GM10266 (cell line): ENCODE measurements around the gene ZNF800.
"Not testable (repeated sequence)": the region's sequence is repeated elsewhere in the genome, so short reads cannot be mapped to it uniquely, and the experiment has no call there.

Experiments used
- DNase-seq: peaks from one replicate; pipeline ENCODE4 v3.0.0; 2012; ENCODE audit errors: extremely low spot score
- TF ChIP-seq, protein P1 (sequence below): IDR thresholded peaks from 2 replicates; pipeline ENCODE4 v1.5.1; 2012; ENCODE audit warnings: mild to moderate bottlenecking, low read depth; ENCODE audit not compliant: control insufficient read depth, insufficient read depth; ENCODE audit errors: missing control alignments

The ZNF800 gene

DNA sequence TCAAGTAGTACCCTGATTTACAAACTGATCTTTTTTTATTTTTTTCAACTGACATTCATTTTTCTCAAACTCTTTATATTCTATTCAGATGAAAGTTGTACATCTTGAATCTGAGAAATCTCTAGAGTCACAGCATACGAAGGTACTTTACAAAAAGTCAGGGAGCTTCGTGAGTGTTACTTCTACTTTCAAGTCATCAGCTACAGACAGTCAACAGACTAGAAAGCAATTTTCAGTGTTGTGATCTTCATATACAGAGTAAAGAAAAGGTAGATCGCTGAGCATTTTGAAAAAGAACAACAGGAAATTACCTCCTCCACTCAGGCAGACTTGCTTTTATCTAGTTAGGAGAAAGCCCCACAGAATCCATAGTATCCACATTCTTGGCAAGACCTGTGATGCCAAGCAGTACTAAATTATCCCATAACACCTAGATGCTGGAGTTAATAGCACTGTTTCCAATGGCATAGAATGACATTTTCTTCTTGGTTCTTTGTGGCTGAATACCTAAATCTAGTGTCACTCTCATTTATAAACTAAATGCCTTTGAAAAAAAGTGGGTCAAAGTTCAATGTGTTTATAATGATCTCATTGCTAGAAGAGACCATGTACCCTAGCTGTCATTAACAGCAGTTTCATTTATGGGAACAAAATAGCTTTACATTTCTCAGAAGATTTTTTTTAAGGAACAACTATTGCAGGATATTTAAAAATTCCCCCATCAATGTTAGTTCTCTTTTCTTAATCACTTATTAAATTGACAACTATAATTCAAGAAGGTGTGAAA, 12.0 kb upstream of the ZNF800 start:
- TF ChIP-seq, protein P1, sequence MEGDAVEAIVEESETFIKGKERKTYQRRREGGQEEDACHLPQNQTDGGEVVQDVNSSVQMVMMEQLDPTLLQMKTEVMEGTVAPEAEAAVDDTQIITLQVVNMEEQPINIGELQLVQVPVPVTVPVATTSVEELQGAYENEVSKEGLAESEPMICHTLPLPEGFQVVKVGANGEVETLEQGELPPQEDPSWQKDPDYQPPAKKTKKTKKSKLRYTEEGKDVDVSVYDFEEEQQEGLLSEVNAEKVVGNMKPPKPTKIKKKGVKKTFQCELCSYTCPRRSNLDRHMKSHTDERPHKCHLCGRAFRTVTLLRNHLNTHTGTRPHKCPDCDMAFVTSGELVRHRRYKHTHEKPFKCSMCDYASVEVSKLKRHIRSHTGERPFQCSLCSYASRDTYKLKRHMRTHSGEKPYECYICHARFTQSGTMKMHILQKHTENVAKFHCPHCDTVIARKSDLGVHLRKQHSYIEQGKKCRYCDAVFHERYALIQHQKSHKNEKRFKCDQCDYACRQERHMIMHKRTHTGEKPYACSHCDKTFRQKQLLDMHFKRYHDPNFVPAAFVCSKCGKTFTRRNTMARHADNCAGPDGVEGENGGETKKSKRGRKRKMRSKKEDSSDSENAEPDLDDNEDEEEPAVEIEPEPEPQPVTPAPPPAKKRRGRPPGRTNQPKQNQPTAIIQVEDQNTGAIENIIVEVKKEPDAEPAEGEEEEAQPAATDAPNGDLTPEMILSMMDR: no peak
- DNase-seq: no peak

DNA sequence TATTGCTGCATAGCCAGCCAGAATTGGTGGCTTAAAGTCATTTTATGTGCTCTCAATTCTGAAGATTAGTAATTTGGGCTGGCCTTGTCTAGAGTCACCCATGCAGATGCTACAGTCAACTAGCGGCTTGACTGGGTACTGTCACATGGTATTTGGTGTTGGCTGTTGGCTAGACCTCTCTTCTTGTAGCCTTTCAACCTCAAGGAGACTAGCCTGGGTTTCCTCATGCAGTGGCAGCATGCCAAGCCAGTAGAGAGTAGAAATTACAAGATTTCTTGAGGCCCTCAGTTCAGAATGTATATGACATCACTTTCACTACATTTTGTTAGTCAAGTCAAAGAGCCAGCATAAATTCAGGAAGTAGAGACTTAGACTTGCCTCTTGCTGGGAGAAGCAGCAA, 3.7 kb upstream of the ZNF800 start:
- DNase-seq: no peak
- TF ChIP-seq, protein P1: no peak

DNA sequence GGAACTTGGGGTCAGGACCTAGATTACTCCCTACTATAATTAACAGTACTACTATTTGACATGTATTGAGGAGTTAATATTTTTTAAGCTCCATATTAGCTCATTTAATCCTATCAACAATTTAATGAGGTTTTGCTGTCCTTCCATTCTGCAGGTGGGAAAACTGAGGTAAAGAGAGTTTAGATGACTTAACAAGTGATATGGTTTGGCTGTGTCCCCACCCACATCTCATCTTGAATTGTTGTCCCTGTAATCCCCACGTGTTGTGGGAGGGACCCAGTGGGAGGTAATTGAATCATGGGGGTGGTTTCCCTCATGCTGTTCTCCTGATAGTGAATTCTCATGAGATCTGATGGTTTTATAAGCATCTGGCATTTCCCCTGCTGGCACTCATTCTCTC, 2.6 kb upstream of the ZNF800 start:
- DNase-seq: not testable (repeated sequence)

DNA sequence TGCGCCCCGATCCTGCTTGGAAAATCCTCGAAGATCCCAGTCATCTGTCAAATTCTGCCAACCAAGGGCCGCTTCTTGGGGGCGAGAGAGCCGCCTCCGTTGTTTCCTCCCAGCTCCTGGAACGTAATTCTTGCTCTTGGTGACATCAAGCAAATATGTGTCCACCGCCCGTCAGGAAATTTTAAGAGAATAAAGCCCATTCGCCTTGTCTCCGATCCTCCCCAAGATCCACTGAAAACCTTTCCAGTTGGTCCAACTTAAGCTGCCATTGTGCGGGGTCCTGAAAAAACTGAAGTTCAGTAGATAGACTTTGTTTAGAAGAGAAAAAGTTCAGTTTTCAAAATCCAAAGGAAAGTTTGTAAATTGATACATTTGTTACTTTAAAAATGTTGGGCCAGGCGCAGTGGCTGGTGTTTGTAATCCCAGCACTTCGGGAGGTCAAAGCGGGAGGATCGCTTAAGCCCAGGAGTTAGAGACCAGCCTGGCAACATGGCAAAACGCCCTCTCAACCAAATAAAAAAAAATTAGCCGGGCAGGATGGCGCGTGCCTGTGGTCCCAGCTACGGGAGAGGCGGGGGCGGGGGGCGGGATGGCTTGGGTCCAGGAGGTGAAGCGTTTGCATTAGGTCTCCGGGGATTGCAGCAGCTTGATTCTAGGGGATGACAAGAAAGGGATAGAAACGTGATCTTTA, 1.0 kb upstream of the ZNF800 start:
- TF ChIP-seq, protein P1: no peak
- no peak for DNase-seq

DNA sequence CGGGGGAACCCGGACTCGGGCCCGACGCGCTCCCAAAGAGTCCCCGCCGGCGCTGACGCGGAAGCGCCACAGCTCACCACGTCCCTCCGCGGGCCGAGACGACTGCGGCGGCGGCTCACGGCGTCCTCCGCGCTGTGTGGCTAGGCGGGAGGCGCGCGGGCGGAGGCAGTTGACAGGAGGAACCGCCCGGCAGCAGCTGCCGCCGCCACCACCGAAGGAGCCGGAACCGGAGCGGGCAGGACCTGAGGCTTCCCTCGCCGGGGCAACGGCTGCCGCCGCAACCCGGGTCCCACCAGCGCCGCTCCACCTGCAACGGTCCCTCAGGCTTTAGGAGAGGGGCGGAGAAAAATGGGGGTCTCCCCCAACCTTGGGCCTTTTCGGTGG, 334 bp downstream of the ZNF800 start:
- TF ChIP-seq, protein P1: no peak
- peak; percentile 71 for DNase-seq

DNA sequence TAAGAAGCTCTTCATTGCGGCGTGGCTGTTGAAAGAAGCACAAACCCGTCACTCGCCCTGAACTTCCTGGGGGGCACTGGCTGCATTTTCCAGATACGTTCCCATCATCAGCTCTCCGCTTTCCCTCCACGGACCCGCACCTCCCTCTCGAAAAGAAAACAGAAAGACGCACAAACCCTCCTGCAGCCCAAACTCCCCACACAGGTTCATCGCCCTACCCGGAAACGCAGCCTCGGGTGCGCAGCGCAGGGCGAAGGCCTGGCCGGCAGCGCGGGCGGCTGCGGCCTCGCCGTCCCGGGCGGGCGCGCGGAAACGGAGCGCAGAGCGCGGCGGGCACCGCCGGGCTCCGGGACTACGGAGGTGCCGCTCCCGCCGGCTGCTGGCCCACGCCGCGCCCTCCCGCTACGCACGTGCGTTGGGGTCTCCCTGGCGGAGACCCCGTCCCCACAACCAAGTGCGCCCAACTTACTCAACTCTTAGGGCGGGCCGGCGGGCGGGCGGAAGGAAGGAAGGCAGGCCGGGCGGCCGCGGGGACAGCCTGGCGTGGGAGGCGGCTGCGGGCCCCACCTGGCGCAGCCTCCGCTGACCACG, 822 bp downstream of the ZNF800 start:
- peak; percentile 44 for DNase-seq

DNA sequence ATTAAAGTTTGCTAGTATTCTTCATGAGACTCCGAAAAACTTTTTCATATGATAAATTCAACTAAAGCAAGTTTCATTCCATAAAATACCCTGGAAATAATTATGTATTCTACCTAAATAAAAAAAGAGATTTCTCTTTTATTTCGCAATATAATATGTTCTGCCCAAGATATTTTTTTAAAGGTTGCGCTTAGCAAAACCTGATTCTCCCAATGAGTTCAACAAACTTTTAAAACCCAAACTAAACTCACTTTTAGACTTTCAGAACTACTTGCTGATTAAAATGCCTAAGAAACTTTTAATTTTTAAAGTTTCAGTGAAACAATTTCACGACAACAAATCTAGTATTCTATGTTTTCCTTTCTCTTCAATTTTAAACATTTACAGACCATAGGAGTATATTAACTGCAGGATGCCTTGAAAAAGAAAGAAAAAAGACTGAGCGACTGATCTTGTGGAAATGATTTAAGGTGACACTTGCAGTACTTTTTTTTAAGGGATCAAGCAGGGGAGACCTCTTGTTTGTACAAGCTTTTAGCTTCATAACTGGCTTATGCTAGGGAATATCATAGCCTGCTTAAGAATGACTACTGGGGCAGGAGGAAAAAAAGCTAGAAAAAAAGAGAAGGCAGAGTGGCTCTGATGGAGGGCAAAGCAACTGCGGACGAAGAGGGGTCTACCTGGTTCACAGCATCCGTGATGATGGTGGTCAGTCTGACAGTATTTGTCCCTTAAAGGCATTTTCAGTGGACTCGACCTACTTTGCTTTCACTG, 1.5 kb downstream of the ZNF800 start:
- TF ChIP-seq, protein P1: no peak
- DNase-seq: no peak

More for the DNA sequence above, 822 bp downstream of the ZNF800 start:
- TF ChIP-seq, protein P1: no peak
